ENCODE results near the gene NPTX2. TPM values are rescaled to one million over a fixed set of nuclear protein-coding genes. Genes with fewer than 3 reads are reported as not detected.

Gene NPTX2, protein sequence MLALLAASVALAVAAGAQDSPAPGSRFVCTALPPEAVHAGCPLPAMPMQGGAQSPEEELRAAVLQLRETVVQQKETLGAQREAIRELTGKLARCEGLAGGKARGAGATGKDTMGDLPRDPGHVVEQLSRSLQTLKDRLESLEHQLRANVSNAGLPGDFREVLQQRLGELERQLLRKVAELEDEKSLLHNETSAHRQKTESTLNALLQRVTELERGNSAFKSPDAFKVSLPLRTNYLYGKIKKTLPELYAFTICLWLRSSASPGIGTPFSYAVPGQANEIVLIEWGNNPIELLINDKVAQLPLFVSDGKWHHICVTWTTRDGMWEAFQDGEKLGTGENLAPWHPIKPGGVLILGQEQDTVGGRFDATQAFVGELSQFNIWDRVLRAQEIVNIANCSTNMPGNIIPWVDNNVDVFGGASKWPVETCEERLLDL
- total RNA-seq, result 10 to 100 TPM; 24.5 to 46.8 (median 39.2) TPM

DNA sequence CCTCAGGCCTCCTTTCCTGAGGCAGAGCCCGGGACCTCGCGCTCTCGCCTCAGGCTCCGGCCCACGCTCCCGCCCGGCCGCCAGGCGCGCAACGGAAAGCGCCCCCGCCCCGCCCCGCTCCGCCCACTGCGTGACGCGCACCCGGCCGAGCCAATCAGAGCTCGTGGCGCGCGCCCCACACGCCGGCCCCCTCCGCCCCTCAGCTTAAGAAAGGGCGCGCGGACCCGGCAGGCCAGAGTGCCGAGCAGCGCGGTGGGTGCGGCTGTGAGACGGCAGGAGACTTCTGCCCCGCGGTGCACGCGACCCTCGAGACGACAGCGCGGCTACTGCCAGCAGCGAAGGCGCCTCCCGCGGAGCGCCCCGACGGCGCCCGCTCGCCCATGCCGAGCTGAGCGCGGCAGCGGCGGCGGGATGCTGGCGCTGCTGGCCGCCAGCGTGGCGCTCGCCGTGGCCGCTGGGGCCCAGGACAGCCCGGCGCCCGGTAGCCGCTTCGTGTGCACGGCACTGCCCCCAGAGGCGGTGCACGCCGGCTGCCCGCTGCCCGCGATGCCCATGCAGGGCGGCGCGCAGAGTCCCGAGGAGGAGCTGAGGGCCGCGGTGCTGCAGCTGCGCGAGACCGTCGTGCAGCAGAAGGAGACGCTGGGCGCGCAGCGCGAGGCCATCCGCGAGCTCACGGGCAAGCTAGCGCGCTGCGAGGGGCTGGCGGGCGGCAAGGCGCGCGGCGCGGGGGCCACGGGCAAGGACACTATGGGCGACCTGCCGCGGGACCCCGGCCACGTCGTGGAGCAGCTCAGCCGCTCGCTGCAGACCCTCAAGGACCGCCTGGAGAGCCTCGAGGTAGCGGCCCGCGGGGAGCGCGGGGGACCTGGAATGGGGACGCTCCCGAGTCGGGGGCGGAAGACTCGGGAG is at the start of gene NPTX2:
Gene NPTX2, plus strand, starts transcription at position 235 of the 909 bp plus-strand sequence. Its CDS starts 177 bp downstream, at position 412.
- Histone ChIP-seq H3K4me1 (peaks cover 0 to 31% (median 0%) of the 10 kb centered on the region in 4 donors), H3K27me3 (peaks cover 0 to 24% of the 10 kb centered on the region in 2 donors), H3K27ac (peak within 1 kb of the TSS in 1 of 4 donors; percentile 79), H3K4me3 (peak within 1 kb of the TSS; percentile 27 to 59 (median 30)), H3K36me3 (peaks cover 0 to 9% (median 0%) of the 10 kb centered on the region in 3 donors), H3K9me3 (no peaks in the 10 kb centered on the region)
- TF ChIP-seq, protein P1, sequence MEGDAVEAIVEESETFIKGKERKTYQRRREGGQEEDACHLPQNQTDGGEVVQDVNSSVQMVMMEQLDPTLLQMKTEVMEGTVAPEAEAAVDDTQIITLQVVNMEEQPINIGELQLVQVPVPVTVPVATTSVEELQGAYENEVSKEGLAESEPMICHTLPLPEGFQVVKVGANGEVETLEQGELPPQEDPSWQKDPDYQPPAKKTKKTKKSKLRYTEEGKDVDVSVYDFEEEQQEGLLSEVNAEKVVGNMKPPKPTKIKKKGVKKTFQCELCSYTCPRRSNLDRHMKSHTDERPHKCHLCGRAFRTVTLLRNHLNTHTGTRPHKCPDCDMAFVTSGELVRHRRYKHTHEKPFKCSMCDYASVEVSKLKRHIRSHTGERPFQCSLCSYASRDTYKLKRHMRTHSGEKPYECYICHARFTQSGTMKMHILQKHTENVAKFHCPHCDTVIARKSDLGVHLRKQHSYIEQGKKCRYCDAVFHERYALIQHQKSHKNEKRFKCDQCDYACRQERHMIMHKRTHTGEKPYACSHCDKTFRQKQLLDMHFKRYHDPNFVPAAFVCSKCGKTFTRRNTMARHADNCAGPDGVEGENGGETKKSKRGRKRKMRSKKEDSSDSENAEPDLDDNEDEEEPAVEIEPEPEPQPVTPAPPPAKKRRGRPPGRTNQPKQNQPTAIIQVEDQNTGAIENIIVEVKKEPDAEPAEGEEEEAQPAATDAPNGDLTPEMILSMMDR (IDR thresholded peaks at IDR 0.05), result peak in 1 of 5 experiments; percentile 17
- TF ChIP-seq POLR2A (IDR thresholded peaks at IDR 0.05) (peak in 1 of 2 donors; percentile 71), EP300 (IDR thresholded peaks at IDR 0.05) (peak in 1 of 2 donors; percentile 78)
- DNase-seq (ENCODE audit: low spot score in 2 of 2), result no peak
- 2% methylated on average over 41 to 56 of the region's 130 CpGs for WGBS, 2 donors

DNA sequence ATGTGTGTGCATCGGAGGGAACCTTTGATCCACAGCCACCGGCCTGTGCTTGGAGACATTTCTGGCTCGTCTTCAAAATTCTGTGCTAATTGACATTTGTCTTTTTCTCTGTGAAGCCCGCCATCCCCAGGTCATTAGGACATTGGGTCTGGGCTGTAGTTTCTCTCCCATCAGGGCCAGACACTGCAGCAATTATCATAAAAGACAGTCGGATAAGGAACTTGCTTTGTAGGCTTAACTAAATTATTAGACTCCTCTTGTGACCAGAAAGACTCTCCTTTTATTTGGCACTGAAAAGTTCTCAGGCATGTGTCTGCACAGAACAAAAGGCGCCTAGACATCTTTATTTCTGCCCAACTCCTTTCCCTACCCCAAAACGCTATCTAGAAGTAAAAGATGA is 49.1 kb upstream of the NPTX2 start:
- Histone ChIP-seq H3K27me3 (no peaks in the 10 kb centered on the region), H3K4me3 (no peak overlapping the region), H3K27ac (no peak overlapping the region), H3K9me3 (peaks cover 0 to 16% (median 0%) of the 10 kb centered on the region in 4 donors), H3K36me3 (no peaks in the 10 kb centered on the region), H3K4me1 (peaks cover 0 to 7% (median 0%) of the 10 kb centered on the region in 4 donors)
- 58% methylated on average over 7 of the region's 7 CpGs for WGBS, 2 donors
- DNase-seq (ENCODE audit: low spot score in 2 of 2), result no peak
- TF ChIP-seq POLR2A (IDR thresholded peaks at IDR 0.05) (no peak), EP300 (IDR thresholded peaks at IDR 0.05) (no peak)
- TF ChIP-seq, protein P1 (IDR thresholded peaks at IDR 0.05), result no peak

DNA sequence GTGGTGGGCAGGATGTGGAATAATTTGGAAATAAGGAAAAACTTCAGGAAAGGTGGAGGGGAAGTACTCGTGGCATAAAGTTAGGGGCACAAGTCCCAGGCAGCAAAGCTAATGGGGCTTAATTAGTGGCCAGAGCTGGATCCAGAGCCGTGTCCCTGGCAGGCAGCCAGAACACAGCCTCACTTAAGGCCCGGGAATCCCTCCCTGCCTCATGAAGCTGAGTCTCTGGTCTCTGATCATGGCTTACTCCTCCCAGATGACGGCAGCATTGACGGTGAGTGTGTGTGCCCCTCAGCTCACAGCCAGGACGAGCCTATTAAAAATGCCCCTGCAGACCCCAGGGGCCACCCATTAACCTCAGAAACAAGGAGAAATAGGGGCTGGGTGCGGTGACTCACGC is 48.2 kb upstream of the NPTX2 start:
- no peaks in the 10 kb centered on the region for H3K36me3 ChIP-seq
- H3K27ac ChIP-seq, result peak overlapping the region in 3 of 4 donors; percentile 40 to 89 (median 80)
- whole genome bisulfite sequencing, 2 donors, result 32 to 58% methylated on average over 8 of the region's 8 CpGs
- H3K4me1 ChIP-seq, result peaks cover 0 to 7% (median 0%) of the 10 kb centered on the region in 4 donors
- TF ChIP-seq POLR2A (IDR thresholded peaks at IDR 0.05), result no peak
- TF ChIP-seq, protein P1 (IDR thresholded peaks at IDR 0.05), result no peak
- no peak for TF ChIP-seq EP300 (IDR thresholded peaks at IDR 0.05)
- no peak overlapping the region for H3K4me3 ChIP-seq
- no peaks in the 10 kb centered on the region for H3K27me3 ChIP-seq
- peaks cover 0 to 19% (median 0%) of the 10 kb centered on the region in 4 donors for H3K9me3 ChIP-seq
- DNase-seq (ENCODE audit: low spot score in 2 of 2), result no peak

DNA sequence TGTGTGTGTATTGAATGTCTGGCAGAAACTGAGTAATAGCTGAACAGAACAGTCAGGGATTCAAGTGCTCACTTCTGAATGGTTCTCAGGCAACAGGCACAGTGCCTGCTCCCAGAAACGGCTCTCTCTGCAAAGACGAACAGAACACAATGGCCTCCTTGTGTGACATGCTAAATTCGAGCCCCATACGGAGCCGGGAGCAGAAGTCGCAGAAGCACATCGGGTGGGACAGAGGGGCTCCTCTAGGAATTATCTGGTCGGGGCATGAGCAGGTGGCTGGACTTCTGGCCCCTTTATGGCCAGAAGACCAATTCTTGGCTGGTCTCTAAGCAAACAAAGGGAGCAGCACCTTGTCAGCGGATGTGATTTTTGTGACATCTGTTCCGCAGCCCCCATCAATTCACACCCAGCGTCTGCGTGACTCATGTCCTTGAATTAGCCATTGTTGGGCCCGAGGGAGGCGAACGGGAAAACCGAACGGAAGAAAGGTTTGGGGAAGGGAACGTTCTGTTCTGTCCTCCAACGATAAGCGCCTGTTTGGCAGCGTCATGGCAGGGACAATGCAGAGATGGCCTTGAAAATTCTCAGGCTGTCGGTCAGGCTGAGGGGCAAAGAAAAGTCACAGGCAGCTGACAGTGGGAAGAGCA is 47.3 kb upstream of the NPTX2 start:
- H3K27me3 ChIP-seq, result no peaks in the 10 kb centered on the region
- H3K4me1 ChIP-seq, result peaks cover 0 to 7% (median 0%) of the 10 kb centered on the region in 4 donors
- WGBS, 2 donors, result 30 to 39% methylated on average over 22 of the region's 22 CpGs
- H3K9me3 ChIP-seq, result peaks cover 0 to 11% (median 0%) of the 10 kb centered on the region in 4 donors
- peak overlapping the region in 2 of 4 donors; percentile 80 to 89 for H3K27ac ChIP-seq
- H3K36me3 ChIP-seq, result no peaks in the 10 kb centered on the region
- no peak for DNase-seq (ENCODE audit: low spot score in 2 of 2)
- TF ChIP-seq, protein P1 (IDR thresholded peaks at IDR 0.05), result no peak
- TF ChIP-seq POLR2A (IDR thresholded peaks at IDR 0.05) (no peak), EP300 (IDR thresholded peaks at IDR 0.05) (peak; percentile 79 to 97)
- no peak overlapping the region for H3K4me3 ChIP-seq
